Muscle of leg (tissue), 11 donors: ENCODE results near the gene BMPER. TPM values are rescaled to one million over a fixed set of nuclear protein-coding genes. Genes with fewer than 3 reads are reported as not detected.

Experiments
- DNase-seq: peaks from one replicate; pipeline ENCODE4 v3.0.0; 2013
- H3K27ac ChIP-seq: one replicate; pipeline ENCODE4 v1.5.1; 2013; ENCODE audit warnings: mild to moderate bottlenecking, low read length, control low read depth
- H3K27me3 ChIP-seq: one replicate; pipeline ENCODE4 v1.6.1; 2013; ENCODE audit warnings: low read length; ENCODE audit not compliant: control insufficient read depth, insufficient read depth
- H3K36me3 ChIP-seq: one replicate; pipeline ENCODE4 v1.6.1; 2013; ENCODE audit warnings: low read length; ENCODE audit not compliant: control insufficient read depth, insufficient read depth
- H3K4me1 ChIP-seq: one replicate; pipeline ENCODE4 v1.6.1; 2013; ENCODE audit warnings: low read length; ENCODE audit not compliant: control insufficient read depth, insufficient read depth
- H3K4me3 ChIP-seq: one replicate; pipeline ENCODE4 v1.5.1; 2013; ENCODE audit warnings: low read length, control low read depth
- H3K9me3 ChIP-seq: replicated peaks from 2 replicates; pipeline ENCODE4 v1.6.1; 2013; ENCODE audit warnings: low read depth, low read length; ENCODE audit not compliant: control insufficient read depth
- WGBS: methylation state at CpG from one replicate; pipeline ENCODE4 v1.1.5; 2013; ENCODE audit warnings: missing lambda C conversion rate; ENCODE audit not compliant: insufficient coverage; 5-methylcytosine and 5-hydroxymethylcytosine counted together
- polyA plus RNA-seq, 8 donors: library from polyadenylated mRNA; unstranded; fragments of 120-200 nt; gene quantifications; one replicate each; pipeline versions ENCODE4 v1.2.1 to v1.2.3, GENCODE V29; 2013; ENCODE audit warnings: inconsistent platforms in 1 of 8, low replicate concordance in 1 of 8; ENCODE audit not compliant: insufficient read length in 8 of 8, insufficient read depth in 1 of 8
- total RNA-seq: library from RNA; stranded (reverse); fragments of 120-200 nt; gene quantifications from one replicate; pipeline ENCODE4 v1.2.4, GENCODE V29; 2013

Gene BMPER
- total and polyA plus RNA-seq, 9 donors, result 3.8 to 11.0 (median 7.3) TPM

- DNase-seq, result no peak
- Histone ChIP-seq H3K27ac (no peak overlapping the region), H3K27me3 (no peaks in the 10 kb centered on the region), H3K36me3 (no peaks in the 10 kb centered on the region), H3K4me1 (peaks cover 3% of the 10 kb centered on the region), H3K4me3 (no peak overlapping the region), H3K9me3 (no peaks in the 10 kb centered on the region)
- 70% methylated on average over 1 of the region's 5 CpGs for WGBS
Measured at GRCh38 chr7:33887266-33887975, 17.9 kb upstream of the BMPER start.

- WGBS, result 86% methylated on average over 4 of the region's 4 CpGs
- H3K4me1 ChIP-seq, result peaks cover 3% of the 10 kb centered on the region
- no peaks in the 10 kb centered on the region for H3K9me3 ChIP-seq
- no peaks in the 10 kb centered on the region for H3K27me3 ChIP-seq
- no peak overlapping the region for H3K4me3 ChIP-seq
- no peaks in the 10 kb centered on the region for H3K36me3 ChIP-seq
- no peak overlapping the region for H3K27ac ChIP-seq
- DNase-seq, result no peak
Measured at GRCh38 chr7:33888166-33888565, 17.2 kb upstream of the BMPER start.

- Histone ChIP-seq H3K4me3 (no peak overlapping the region), H3K27me3 (no peaks in the 10 kb centered on the region), H3K27ac (no peak overlapping the region), H3K4me1 (no peaks in the 10 kb centered on the region), H3K9me3 (no peaks in the 10 kb centered on the region), H3K36me3 (no peaks in the 10 kb centered on the region)
- no peak for DNase-seq
- WGBS, result 79% methylated on average over 2 of the region's 4 CpGs
Measured at GRCh38 chr7:33892945-33893344, 12.4 kb upstream of the BMPER start.

- Histone ChIP-seq H3K36me3 (no peaks in the 10 kb centered on the region), H3K4me1 (no peaks in the 10 kb centered on the region), H3K27ac (no peak overlapping the region), H3K4me3 (no peak overlapping the region), H3K9me3 (no peaks in the 10 kb centered on the region), H3K27me3 (no peaks in the 10 kb centered on the region)
- WGBS, result 78% methylated on average over 2 of the region's 4 CpGs
- DNase-seq, result peak; percentile 16
Measured at GRCh38 chr7:33893377-33893776, 12.0 kb upstream of the BMPER start.

- DNase-seq, result peak; percentile 81
- no peaks in the 10 kb centered on the region for H3K9me3 ChIP-seq
- H3K4me3 ChIP-seq, result no peak overlapping the region
- H3K36me3 ChIP-seq, result no peaks in the 10 kb centered on the region
- no peaks in the 10 kb centered on the region for H3K27me3 ChIP-seq
- no peaks in the 10 kb centered on the region for H3K4me1 ChIP-seq
- no peak overlapping the region for H3K27ac ChIP-seq
- 4% methylated on average over 6 of the region's 17 CpGs for WGBS
Measured at GRCh38 chr7:33895025-33895804, 10.1 kb upstream of the BMPER start.

- H3K27ac ChIP-seq, result no peak overlapping the region
- no peak overlapping the region for H3K4me3 ChIP-seq
- H3K27me3 ChIP-seq, result peaks cover 19% of the 10 kb centered on the region
- H3K4me1 ChIP-seq, result peaks cover 8% of the 10 kb centered on the region
- no peaks in the 10 kb centered on the region for H3K36me3 ChIP-seq
- H3K9me3 ChIP-seq, result no peaks in the 10 kb centered on the region
- DNase-seq, result no peak
Measured at GRCh38 chr7:33900501-33900900, 4.8 kb upstream of the BMPER start.

- Histone ChIP-seq H3K4me1 (peaks cover 10% of the 10 kb centered on the region), H3K36me3 (no peaks in the 10 kb centered on the region), H3K9me3 (no peaks in the 10 kb centered on the region), H3K27me3 (peaks cover 23% of the 10 kb centered on the region), H3K27ac (no peak overlapping the region), H3K4me3 (no peak overlapping the region)
- no peak for DNase-seq
- WGBS, result no CpG with 5 or more reads among the region's 4 CpGs
Measured at GRCh38 chr7:33901199-33901598, 4.1 kb upstream of the BMPER start.

GRCh38 chr7:33901847-33902246, 3.5 kb upstream of the BMPER start:
- Histone ChIP-seq H3K4me3 (no peak overlapping the region), H3K9me3 (no peaks in the 10 kb centered on the region), H3K27me3 (peaks cover 23% of the 10 kb centered on the region), H3K27ac (no peak overlapping the region), H3K36me3 (no peaks in the 10 kb centered on the region), H3K4me1 (peaks cover 10% of the 10 kb centered on the region)
- WGBS, result 60% methylated on average over 1 of the region's 2 CpGs
- DNase-seq, result no peak

GRCh38 chr7:33902746-33903145, 2.6 kb upstream of the BMPER start:
- no peak overlapping the region for H3K4me3 ChIP-seq
- H3K9me3 ChIP-seq, result no peaks in the 10 kb centered on the region
- peaks cover 23% of the 10 kb centered on the region for H3K27me3 ChIP-seq
- H3K27ac ChIP-seq, result no peak overlapping the region
- DNase-seq, result no peak
- no peaks in the 10 kb centered on the region for H3K36me3 ChIP-seq
- WGBS, result 60% methylated on average over 3 of the region's 4 CpGs
- peaks cover 10% of the 10 kb centered on the region for H3K4me1 ChIP-seq

GRCh38 chr7:33903791-33904680, 1.3 kb upstream of the BMPER start:
- Histone ChIP-seq H3K27ac (peak overlapping the region; percentile 82), H3K9me3 (no peaks in the 10 kb centered on the region), H3K4me3 (peak overlapping the region; percentile 73), H3K36me3 (no peaks in the 10 kb centered on the region), H3K27me3 (peaks cover 23% of the 10 kb centered on the region), H3K4me1 (peaks cover 10% of the 10 kb centered on the region)
- peak; percentile 87 for DNase-seq
- WGBS, result 1% methylated on average over 34 of the region's 56 CpGs
